Daoy (cell line): ENCODE data around the gene CSAD. TPM values are rescaled to one million over a fixed set of nuclear protein-coding genes. Genes with fewer than 3 reads are reported as not detected.

Experiments
- DNase-seq: peaks from one replicate; pipeline ENCODE4 v3.0.0-alpha.2; 2015; ENCODE audit warnings: low read depth
- total RNA-seq: library from RNA; depleted of rRNA; stranded (reverse); fragments of >200 nt; shearing (Covaris generic); gene quantifications from 2 replicates; pipeline ENCODE4 v1.2.3, GENCODE V29; 2014; rRNA removed

The CSAD gene
- total RNA-seq, result 4.7 and 11.0 TPM in 2 replicates

- DNase-seq, result peak; percentile 100
These were observed at the start of gene CSAD, which contains the start of gene ZNF740 for GRCh38 chr12:53180220-53180930. Gene CSAD (minus strand): TSS chr12:53180925. CDS start chr12:53173470, 7,455 bp downstream. Gene ZNF740 (plus strand): TSS chr12:53180722. CDS start chr12:53181984, 1,262 bp downstream.

- DNase-seq, result no peak
These were observed 49.6 kb upstream of the CSAD start for GRCh38 chr12:53230108-53230845.

DNA sequence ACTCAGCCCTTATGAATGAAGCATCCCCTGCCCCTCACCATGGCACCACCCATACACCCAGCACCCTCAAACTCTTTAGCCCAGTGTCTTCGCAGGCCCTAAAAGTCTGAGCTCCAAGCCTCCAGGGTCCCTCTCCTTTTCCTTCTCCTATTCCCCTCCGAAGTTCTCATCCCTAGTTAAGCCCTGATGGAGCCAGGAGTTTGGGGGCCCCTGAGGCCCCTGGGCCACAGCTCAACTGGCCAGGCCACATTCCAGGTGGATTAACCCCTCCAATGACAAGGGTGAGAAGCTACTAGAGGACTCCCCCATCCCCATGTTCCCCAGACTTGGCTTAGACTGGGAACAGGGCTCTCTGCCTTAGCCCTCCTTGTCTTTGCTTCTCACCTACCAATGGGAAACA, 48.7 kb upstream of the CSAD start:
- no peak for DNase-seq

DNA sequence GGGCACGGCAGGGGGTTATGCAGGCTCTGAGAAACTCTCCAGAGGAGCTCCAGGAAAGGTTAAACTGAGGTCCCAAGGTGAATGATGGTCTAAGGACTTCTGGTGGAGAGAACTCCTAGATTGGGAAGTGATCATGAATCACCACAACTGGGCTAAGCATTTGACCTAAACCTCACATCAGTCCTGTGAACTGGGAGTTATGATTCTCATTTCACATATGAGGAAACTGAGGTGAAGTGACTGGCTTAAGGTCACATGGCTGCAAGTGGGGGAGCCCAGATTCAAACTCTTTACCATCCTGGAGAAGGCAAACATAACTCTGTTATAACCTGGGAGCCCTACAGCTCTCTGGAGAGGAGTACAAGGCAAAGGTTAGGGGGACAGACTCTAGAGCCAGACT, 47.1 kb upstream of the CSAD start:
- no peak for DNase-seq

- DNase-seq, result no peak
These were observed 46.6 kb upstream of the CSAD start for GRCh38 chr12:53227341-53227740.

DNA sequence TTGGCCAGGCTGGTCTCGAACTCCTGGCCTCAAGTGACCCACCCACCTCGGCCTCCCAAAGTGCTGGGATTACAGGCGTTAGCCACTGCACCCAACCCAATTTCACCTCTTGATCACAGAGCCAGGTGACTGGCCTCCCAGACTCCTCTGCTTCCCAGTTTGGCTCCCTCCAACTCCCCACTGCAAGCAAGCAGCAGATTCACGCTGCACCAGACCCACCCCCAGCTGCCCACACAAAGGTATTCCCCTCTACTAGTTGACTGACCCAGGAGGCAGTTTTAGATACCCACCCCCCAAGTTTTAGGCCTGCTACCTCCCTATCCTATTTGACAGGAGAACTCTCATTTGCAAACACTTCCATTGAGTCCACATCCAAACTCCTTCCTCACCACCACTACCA, 46.1 kb upstream of the CSAD start:
- DNase-seq, result no peak

DNA sequence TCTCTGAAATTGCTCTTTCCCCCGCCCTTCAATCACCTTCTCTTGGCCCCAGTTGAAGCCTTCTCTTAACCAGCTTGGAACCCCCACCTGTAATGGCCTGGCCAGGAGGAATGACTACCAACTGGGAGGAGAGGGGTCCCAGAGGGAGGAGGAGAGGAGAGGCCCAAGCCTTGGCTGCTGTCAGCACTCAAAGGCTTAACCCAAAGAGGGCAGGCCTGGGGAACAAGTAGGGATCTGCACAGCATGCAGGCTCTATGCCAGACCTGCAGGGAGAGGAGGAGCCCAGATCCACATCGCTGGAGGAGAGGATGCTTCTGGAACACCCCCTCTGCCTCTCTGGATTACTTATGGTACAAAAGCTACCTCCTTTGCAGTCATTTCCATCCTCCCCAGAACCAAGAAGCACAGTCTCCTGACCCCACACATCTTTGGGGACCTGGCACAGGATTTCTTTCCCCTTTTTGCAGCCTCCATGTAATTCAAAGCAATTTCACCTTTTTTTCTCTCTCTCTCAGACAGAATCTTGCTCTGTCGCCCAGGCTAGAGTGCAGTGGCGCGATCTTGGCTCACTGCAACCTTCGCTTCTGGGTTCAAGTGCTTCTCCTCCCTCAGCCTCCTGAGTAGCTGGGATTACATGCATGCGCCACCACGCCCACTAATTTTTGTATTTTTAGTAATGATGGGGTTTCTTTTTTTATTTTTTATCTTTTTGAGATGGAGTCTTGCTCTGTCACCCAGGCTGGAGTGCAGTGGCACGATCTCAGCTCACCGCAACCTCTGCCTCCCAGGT, 45.1 kb upstream of the CSAD start:
- DNase-seq, result no peak

- DNase-seq, result no peak
These were observed 44.3 kb upstream of the CSAD start for GRCh38 chr12:53224897-53225634.

GRCh38 chr12:53224061-53224896, 43.6 kb upstream of the CSAD start:
- no peak for DNase-seq

DNA sequence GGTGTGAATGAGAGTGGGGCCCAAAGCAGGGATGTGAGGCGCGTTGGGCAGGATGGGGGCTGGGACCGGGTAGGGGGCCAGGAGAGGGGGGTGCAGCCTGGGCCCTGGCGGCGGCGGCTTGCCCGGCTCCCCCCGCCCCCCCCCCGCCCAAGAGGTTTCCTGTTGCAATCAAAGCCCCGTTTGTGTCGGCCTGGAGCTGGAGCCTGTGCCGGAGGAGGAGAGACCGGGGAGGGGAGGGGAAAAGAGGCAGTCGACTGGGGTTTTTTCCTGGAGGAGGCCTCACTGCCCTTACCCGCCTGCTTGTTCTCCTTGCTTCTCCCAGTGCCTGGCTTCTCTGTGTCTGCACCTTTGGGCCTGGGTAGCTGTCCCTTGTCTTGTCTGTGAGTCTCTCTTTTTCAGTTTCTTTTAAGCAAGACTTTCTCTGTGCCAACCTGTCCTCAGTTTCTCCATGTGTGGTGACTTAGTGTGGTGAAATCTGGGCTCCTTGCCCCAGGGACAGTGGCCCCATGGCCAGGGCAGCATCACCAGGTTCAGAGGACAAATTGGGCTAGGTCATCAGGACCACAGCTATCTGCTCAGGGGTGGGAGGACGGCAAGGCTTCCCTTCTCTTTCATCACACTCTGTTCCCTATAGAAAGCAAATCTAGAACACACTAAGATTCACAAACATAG, 42.8 kb upstream of the CSAD start:
- no peak for DNase-seq

DNA sequence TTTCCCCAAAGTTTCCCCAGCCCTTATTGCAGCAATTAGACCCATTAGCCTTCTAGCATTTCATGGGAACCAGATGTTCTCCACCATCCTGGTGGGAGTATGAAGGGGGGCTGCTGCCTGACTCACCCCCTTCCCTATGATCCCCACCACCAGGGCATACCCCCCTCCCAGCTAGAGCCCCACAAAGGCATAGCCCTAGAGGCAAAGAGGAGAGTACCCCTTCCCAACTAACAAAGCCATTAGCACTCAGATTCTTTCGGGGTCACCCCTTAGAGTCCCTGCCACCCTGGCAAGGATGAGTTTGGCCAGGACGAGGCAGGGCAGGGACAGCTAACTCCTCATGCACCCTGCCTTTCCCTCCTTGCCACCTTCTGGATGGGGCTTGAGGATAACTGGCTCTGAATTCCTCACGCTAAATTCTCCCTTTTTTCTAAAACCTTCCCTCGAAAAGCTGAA, 42.1 kb upstream of the CSAD start:
- no peak for DNase-seq

DNA sequence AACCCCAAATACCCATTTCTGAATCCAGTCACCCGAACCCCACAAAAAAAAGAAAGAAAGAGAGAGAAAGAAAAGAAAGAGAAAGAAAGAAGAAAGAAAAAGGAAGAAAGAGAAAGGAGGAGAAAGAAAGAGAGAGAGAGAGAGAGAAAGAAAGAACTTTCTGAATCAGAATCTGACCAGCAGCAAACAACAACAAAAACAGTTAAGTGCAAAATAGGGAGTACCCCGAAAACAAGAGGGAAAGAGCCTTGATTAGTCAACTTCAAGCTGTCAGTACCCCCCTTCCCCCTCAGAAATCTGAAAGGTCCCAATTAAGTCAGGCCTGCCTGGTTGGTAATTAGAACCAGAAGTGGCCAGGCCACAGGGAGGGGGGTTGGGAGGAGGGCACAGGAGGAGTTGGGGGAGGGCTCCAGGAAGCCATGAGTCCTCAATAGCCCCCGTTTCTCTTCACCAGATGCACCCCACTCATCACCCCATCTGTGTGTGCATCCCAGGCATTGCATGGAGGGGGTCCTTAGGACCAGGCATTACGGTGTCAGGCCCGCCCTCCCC, 41.5 kb upstream of the CSAD start:
- DNase-seq, result no peak

DNA sequence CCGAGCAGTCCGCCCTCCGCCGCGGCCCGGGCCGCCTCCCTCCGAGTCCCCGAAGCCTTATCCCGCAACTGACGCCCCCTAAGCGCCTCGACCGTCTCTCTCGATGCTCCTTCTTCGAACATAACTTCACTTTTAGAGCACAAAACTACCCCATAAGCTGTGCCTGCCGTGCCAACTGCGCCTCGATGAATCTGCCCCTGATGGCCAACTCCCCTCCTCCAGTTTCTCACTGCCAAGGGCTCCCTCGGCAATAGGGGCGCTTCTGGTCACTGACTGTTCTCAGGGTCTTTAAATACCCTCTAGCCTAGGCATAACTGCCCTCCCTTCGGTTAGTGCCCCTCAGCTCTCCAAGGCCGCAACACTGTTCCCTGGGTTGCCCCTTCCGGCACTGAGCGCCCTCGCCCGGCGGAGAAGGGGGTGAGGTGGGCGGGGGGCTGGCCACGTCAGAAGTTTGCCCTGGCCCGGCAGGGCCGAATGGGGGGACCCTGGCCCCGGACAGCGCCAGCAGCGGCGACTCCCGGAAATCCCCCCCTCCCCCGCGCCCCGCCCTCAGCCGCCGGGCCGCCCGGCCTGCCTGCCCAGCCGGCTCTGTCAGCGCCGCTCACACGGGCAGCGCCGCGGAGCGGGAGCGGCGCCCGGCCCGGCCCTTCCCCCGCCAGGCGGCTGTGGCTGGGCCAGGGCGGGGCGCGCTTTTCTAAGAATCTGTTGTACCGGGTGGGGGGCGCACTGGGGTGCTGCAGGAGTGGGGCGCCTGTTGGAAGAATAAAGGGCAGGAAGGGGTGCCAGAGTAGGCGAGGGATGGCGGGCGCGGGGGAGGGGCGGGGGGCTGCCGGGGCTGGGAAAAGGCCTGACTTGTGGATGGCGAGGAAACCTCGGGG, 40.7 kb upstream of the CSAD start:
- peak; percentile 74 for DNase-seq

DNA sequence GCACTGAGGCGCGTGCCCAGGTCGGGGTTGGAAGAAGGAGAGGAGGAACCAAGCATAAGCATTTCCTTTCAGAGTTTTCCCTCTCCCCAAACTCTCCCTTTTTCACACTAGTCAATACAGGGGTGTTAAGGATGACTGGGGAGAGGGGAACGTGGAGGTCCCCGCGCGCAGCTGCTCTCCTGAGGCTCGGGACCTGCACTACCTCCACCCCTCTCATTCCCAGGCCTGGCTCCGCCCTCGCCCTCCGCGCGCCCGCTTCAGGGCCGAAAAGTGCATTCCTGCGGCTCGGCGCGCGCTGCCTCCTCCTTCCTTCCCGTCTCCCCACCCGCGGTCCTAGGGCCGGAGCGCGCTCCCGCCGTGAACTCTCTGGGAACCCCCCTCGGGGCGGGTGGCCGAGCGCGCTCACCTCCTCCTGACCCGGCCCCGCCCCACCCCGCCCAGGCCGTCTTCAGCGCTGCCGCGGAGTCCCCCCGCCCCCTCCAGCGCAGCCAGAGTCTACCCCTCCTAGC, 40.0 kb upstream of the CSAD start:
- DNase-seq, result peak; percentile 97

- DNase-seq, result peak; percentile 84
These were observed 39.4 kb upstream of the CSAD start for GRCh38 chr12:53219956-53220693.

GRCh38 chr12:53219292-53219955, 38.7 kb upstream of the CSAD start:
- DNase-seq, result peak; percentile 63
